Panc1 (cell line): ENCODE measurements around the gene FSIP1. TPM values are rescaled to one million over a fixed set of nuclear protein-coding genes. Genes with fewer than 3 reads are reported as not detected.

Source experiments
- ATAC-seq: fragments of 200-7000 bp; cut with Tn5 transposase; 2 replicates; pipeline ENCODE4 v1.9.1; 2020; ENCODE audit warnings: mild to moderate bottlenecking, moderate library complexity
- BruUV-seq: library from RNA; stranded (reverse); fragments of 400-500 nt; replicated peaks from 2 replicates; lab custom pipeline; 2021; lab: Mats Ljungman, UMichigan
- CTCF ChIA-PET: fragments of 300-600 bp; sonication (Branson Sonifier 250); formaldehyde crosslinking; loops from one replicate; lab custom pipeline; 2022; ENCODE audit warnings: antibody characterized with exemption; lab: Charles Lee
- POLR2A ChIA-PET: fragments of 300-600 bp; sonication (Branson Sonifier 250); formaldehyde crosslinking; loops from one replicate; lab custom pipeline; 2022; ENCODE audit warnings: antibody characterized with exemption; lab: Charles Lee
- DNase-seq: peaks from one replicate; pipeline ENCODE4 v3.0.0-alpha.2; 2010; ENCODE audit warnings: low read depth, low spot score
- H3K27ac ChIP-seq: 2 replicates; pipeline ENCODE4 v1.5.1; 2011; ENCODE audit warnings: mild to moderate bottlenecking, low read length, inconsistent platforms
- H3K27me3 ChIP-seq: fragments of 200-500 bp; sonication (Bioruptor generic); 2 replicates; pipeline ENCODE4 v1.6.0; 2014; ENCODE audit warnings: low read length, inconsistent platforms; ENCODE audit not compliant: control insufficient read depth, insufficient read depth
- H3K36me3 ChIP-seq: fragments of 200-500 bp; sonication (Bioruptor generic); 2 replicates; pipeline ENCODE4 v1.5.1; 2014; ENCODE audit warnings: inconsistent platforms, mild to moderate bottlenecking, low read length, moderate library complexity; ENCODE audit not compliant: control insufficient read depth, insufficient read depth
- H3K4me1 ChIP-seq: 2 replicates; pipeline ENCODE4 v1.5.1; 2011; ENCODE audit warnings: inconsistent platforms, mild to moderate bottlenecking, low read length, moderate library complexity; ENCODE audit not compliant: control insufficient read depth, insufficient read depth
- H3K4me3 ChIP-seq, 2 experiments: 2 replicates each; pipeline ENCODE4 v1.5.1; 2011 to 2012; ENCODE audit warnings: low read depth in 2 of 2, low read length in 2 of 2, mild to moderate bottlenecking in 2 of 2, inconsistent platforms in 1 of 2, moderate library complexity in 1 of 2
- H3K9me3 ChIP-seq: fragments of 200-500 bp; sonication (Bioruptor generic); 2 replicates; pipeline ENCODE4 v1.5.1; 2014; ENCODE audit warnings: low read depth, mild to moderate bottlenecking, inconsistent platforms, low read length, moderate library complexity; ENCODE audit not compliant: control insufficient read depth, insufficient read depth
- CTCF ChIP-seq: fragments of 450-650 bp; IDR thresholded peaks from 2 replicates; pipeline ENCODE4 v1.5.1; 2017; ENCODE audit warnings: mild to moderate bottlenecking
- POLR2AphosphoS5 ChIP-seq: IDR thresholded peaks from 2 replicates; pipeline ENCODE4 v1.6.1; 2012; ENCODE audit warnings: mild to moderate bottlenecking, low read depth, low read length, moderate library complexity
- REST ChIP-seq, 2 experiments: IDR thresholded peaks; 2 replicates each; pipeline ENCODE4 v1.6.1; 2011 to 2012; ENCODE audit warnings: low read depth in 2 of 2, control low read depth in 1 of 2, low read length in 1 of 2, mild to moderate bottlenecking in 1 of 2, moderate library complexity in 1 of 2; ENCODE audit not compliant: insufficient read depth in 1 of 2
- SIN3A ChIP-seq: IDR thresholded peaks from 2 replicates; pipeline ENCODE4 v1.6.1; 2012; ENCODE audit warnings: low read depth, mild to moderate bottlenecking, low read length, moderate library complexity, borderline replicate concordance; ENCODE audit not compliant: insufficient read depth
- TCF7L2 ChIP-seq: IDR thresholded peaks from 2 replicates; pipeline ENCODE4 v1.6.1; 2011; ENCODE audit warnings: mild to moderate bottlenecking, low read depth, low read length, inconsistent platforms
- in situ Hi-C: cut with HindIII; loops from 2 replicates; pipeline ENCODE4 v1.10.0; 2016; ENCODE audit warnings: low sequenced_read_pairs, low pct_unique_long_range_greater_than_20kb
- intact Hi-C: fragments of 100-400 bp; cut with micrococcal nuclease; formaldehyde crosslinking; loops from one replicate; pipeline ENCODE4 v1.10.0; 2022; ENCODE audit not compliant: unreplicated experiment
- total RNA-seq: library from RNA; stranded (reverse); gene quantifications from one replicate; pipeline ENCODE4 v1.2.1, GENCODE V29; 2021; ENCODE audit not compliant: unreplicated experiment

The FSIP1 gene
- total RNA-seq, 1 experiment from 2014 or later = 1.4 TPM

- ChIA-PET POLR2A (no interaction called here), CTCF (no interaction called here)
- intact Hi-C loops (no loop called here), in situ Hi-C loops (no loop called here)
- Histone ChIP-seq H3K27ac (no peak overlapping the region), H3K9me3 (no peaks in the 10 kb centered on the region), H3K4me1 (no peaks in the 10 kb centered on the region; the same call in 1 of the 2 replicates), H3K4me3 (no peak overlapping the region), H3K27me3 (no peaks in the 10 kb centered on the region), H3K36me3 (no peaks in the 10 kb centered on the region)
- DNase-seq = no peak
- TF ChIP-seq TCF7L2 (no peak), SIN3A (no peak), POLR2AphosphoS5 (no peak), REST (IDR thresholded peaks at IDR 0.05; ENCODE audit: insufficient read depth in 1 of 2, low read depth in 2 of 2, low read length in 1 of 2) (no peak), CTCF (no peak)
- ATAC-seq = no peak
- no TSS peak for BruUV-seq
Measured at GRCh38 chr15:39553947-39554693, 228.5 kb downstream of the FSIP1 start.

- Histone ChIP-seq H3K4me1 (no peaks in the 10 kb centered on the region), H3K4me3 (no peak overlapping the region), H3K27ac (no peak overlapping the region), H3K36me3 (no peaks in the 10 kb centered on the region), H3K27me3 (no peaks in the 10 kb centered on the region), H3K9me3 (no peaks in the 10 kb centered on the region)
- ChIA-PET POLR2A (no interaction called here), CTCF (no interaction called here)
- no peak for TF ChIP-seq TCF7L2
- no peak for TF ChIP-seq REST (IDR thresholded peaks at IDR 0.05; ENCODE audit: insufficient read depth in 1 of 2, low read depth in 2 of 2, low read length in 1 of 2)
- no peak for TF ChIP-seq SIN3A
- TF ChIP-seq POLR2AphosphoS5 = no peak
- no peak for TF ChIP-seq CTCF
- DNase-seq = no peak
- no TSS peak for BruUV-seq
- ATAC-seq = no peak
- intact Hi-C loops = no loop called here
- in situ Hi-C loops = no loop called here
Measured at GRCh38 chr15:39552556-39552955, 230.1 kb downstream of the FSIP1 start.
